ENCODE data around the gene KLK7. TPM values are rescaled to one million over a fixed set of nuclear protein-coding genes. Genes with fewer than 3 reads are reported as not detected.

The KLK7 gene
- total and polyA plus RNA-seq, 2 donors (not counting 3 experiments of a cell fraction or from before 2014, with no cell fraction given), result not detected

GRCh38 chr19:50952910-50953309 is 30.8 kb downstream of the KLK7 start, which contains the start of gene KLK5:
KLK5 (minus strand) TSS chr19:50953038; CDS start chr19:50952657, 381 bp downstream.
- FAIRE-seq (no peak), DNase-seq (ENCODE audit: low read depth, low spot score) (no peak)
- H2AFZ ChIP-seq (ENCODE audit: low read depth, low read length), result no peak within 1 kb of the TSS
- no peak within 1 kb of the TSS for H3K9ac ChIP-seq (replicated peaks; ENCODE audit: extremely low read depth, insufficient read depth, low read length)
- H3K9me3 ChIP-seq (replicated peaks; ENCODE audit: control insufficient read depth, insufficient read depth, low read length), result no peaks in the 10 kb centered on the region
- TF ChIP-seq JUN (IDR thresholded peaks at IDR 0.05; ENCODE audit: borderline replicate concordance, insufficient read depth, insufficient read length, low read depth) (no peak), FOS (IDR thresholded peaks at IDR 0.05; ENCODE audit: borderline replicate concordance, insufficient read depth, low read length) (no peak), POLR2A (IDR thresholded peaks at IDR 0.05; ENCODE audit: low read depth, low read length) (no peak), MAX (IDR thresholded peaks at IDR 0.05; ENCODE audit: insufficient read depth, insufficient read length) (no peak), EZH2 (IDR thresholded peaks at IDR 0.05; ENCODE audit: borderline replicate concordance, low read depth, low read length, severe bottlenecking) (no peak), CTCF (IDR thresholded peaks at IDR 0.05; ENCODE audit: extremely low read depth in 1 of 2, insufficient read depth in 1 of 2, low read depth in 1 of 2, low read length in 2 of 2) (no peak), POLR2AphosphoS5 (IDR thresholded peaks at IDR 0.05; ENCODE audit: insufficient read depth, low read depth, low read length) (no peak), MYC (IDR thresholded peaks at IDR 0.05; ENCODE audit: low read depth, low read length) (no peak), GATA2 (IDR thresholded peaks at IDR 0.05; ENCODE audit: insufficient read depth, insufficient read length, low read depth, low read length) (no peak)
- H3K4me1 ChIP-seq (ENCODE audit: control insufficient read depth, extremely low read depth, insufficient read depth, low read length), result no peaks in the 10 kb centered on the region
- dilution Hi-C loops (cut with MboI; ENCODE audit: extremely low pct_ligation_motif_present, low sequenced_read_pairs) (no loop called here), intact Hi-C loops (cut with micrococcal nuclease) (no loop called here)
- no peaks in the 10 kb centered on the region for H3K9me1 ChIP-seq (replicated peaks; ENCODE audit: control insufficient read depth, extremely low read depth, insufficient read depth, low read length)
- no peak within 1 kb of the TSS for H3K4me2 ChIP-seq (ENCODE audit: insufficient read depth, low read length)
- no peaks in the 10 kb centered on the region for H3K27me3 ChIP-seq (ENCODE audit: control insufficient read depth in 2 of 2, insufficient read depth in 2 of 2, low read length in 2 of 2)
- no peaks in the 10 kb centered on the region for H3K36me3 ChIP-seq (ENCODE audit: control insufficient read depth in 2 of 2, extremely low read depth in 1 of 2, insufficient read depth in 2 of 2, low read length in 2 of 2)
- H3K4me3 ChIP-seq (replicated peaks in 1 of 3; ENCODE audit: insufficient read depth in 1 of 3, low read depth in 1 of 3, low read length in 3 of 3), result no peak within 1 kb of the TSS
- POLR2A ChIA-PET, result no interaction called here
- H3K79me2 ChIP-seq (ENCODE audit: control insufficient read depth, insufficient read depth, low read length), result no peaks in the 10 kb centered on the region
- BruUV-seq (replicated peaks), result no TSS peak
- H4K20me1 ChIP-seq (replicated peaks; ENCODE audit: control insufficient read depth, extremely low read depth, insufficient read depth, low read length), result no peaks in the 10 kb centered on the region
- no peak within 1 kb of the TSS for H3K27ac ChIP-seq (ENCODE audit: insufficient read depth, low read depth, low read length)
- CTCF ChIA-PET, result no interaction called here

Measured in endothelial cell of umbilical vein (primary cell).